ENCODE results near the gene HIPK4. TPM values are rescaled to one million over a fixed set of nuclear protein-coding genes. Genes with fewer than 3 reads are reported as not detected.

HIPK4 gene
- total and polyA plus RNA-seq, 9 of the 15 experiments (the other 6 are each of a cell fraction or from before 2014, with no cell fraction given) = 0.06 to 0.09 TPM; not detected in 7

- TF ChIP-seq TAF7 (tag; IDR thresholded peaks at IDR 0.05) (peak; percentile 82), SRF (CRISPR knock-in tag; IDR thresholded peaks at IDR 0.05) (0 out of 4 replicates have a peak, but pooled peaks of 1 of the 2 experiments have one; percentile 20), LEF1 (IDR thresholded peaks at IDR 0.05) (peak; percentile 52; the same call in 1 of the 2 replicates), NFE2L1 (tag; IDR thresholded peaks at IDR 0.05; ENCODE audit: borderline replicate concordance, low read depth) (no peak), REST (IDR thresholded peaks at IDR 0.05; ENCODE audit: borderline replicate concordance) (peak; percentile 55), REST (CRISPR knock-in tag; IDR thresholded peaks at IDR 0.05; ENCODE audit: low read depth) (no peak), KLF6 (CRISPR knock-in tag; IDR thresholded peaks at IDR 0.05; ENCODE audit: borderline replicate concordance) (peak; percentile 41; the same call in 1 of the 2 replicates), KLF13 (tag; IDR thresholded peaks at IDR 0.05; ENCODE audit: borderline replicate concordance, low read depth) (0 out of 2 replicates have a peak, but pooled peaks have one; percentile 66), NRF1 (conservative IDR thresholded peaks at IDR 0.05 in 1 of 2, IDR thresholded peaks at IDR 0.05 in 1 of 2) (peak in 1 of 2 experiments; percentile 18; a peak in 2 of 4 replicates), ZNF584 (CRISPR knock-in tag; IDR thresholded peaks at IDR 0.05; ENCODE audit: low read depth) (no peak), POLR2A (conservative IDR thresholded peaks at IDR 0.05) (peak; percentile 79), HNRNPK (IDR thresholded peaks at IDR 0.05; ENCODE audit: low read depth, low read length, poor library complexity, severe bottlenecking) (no peak), GTF2E2 (tag; IDR thresholded peaks at IDR 0.05) (peak; percentile 75; the same call in 1 of the 2 replicates), EP400 (IDR thresholded peaks at IDR 0.05) (peak; percentile 13; the same call in 1 of the 2 replicates), RCOR1 (IDR thresholded peaks at IDR 0.05; ENCODE audit: borderline replicate concordance in 1 of 2, low read depth in 2 of 2, low read length in 2 of 2) (peak in 1 of 2 experiments; percentile 78; a peak in 2 of 4 replicates), GATAD2A (IDR thresholded peaks at IDR 0.05) (peak; percentile 83; the same call in 1 of the 2 replicates), ZFX (CRISPR knock-in tag; IDR thresholded peaks at IDR 0.05) (peak; percentile 96)
Measured at GRCh38 chr19:40433391-40434216, 43.6 kb upstream of the HIPK4 start (continued).

Data from K562 (cell line).